NCI-H524 (cell line): ENCODE measurements around the gene CIZ1.

Source experiments
- DNase-seq, 2 experiments: peaks; one replicate each; lab custom pipeline; 2025; lab: John Stamatoyannopoulos, UW

The CIZ1 gene

GRCh38 chr9:128163027-128163515 lies 28.3 kb downstream of the CIZ1 start:
- DNase-seq, result no peak

- DNase-seq, result no peak
Measured at GRCh38 chr9:128162215-128163026, 29.0 kb downstream of the CIZ1 start.

- DNase-seq, result no peak
Measured at GRCh38 chr9:128161215-128161902, 30.0 kb downstream of the CIZ1 start.

- DNase-seq, result peak; percentile 21 to 54
Measured at GRCh38 chr9:128160603-128160987, 30.8 kb downstream of the CIZ1 start.

- peak; percentile 94 to 96 for DNase-seq
Measured at GRCh38 chr9:128159784-128160602, 31.4 kb downstream of the CIZ1 start, which contains the start of gene BBLN. Gene BBLN (plus strand): TSS chr9:128160265. CDS start chr9:128160408, 143 bp downstream.

- DNase-seq, result no peak
Measured at GRCh38 chr9:128159522-128159783, 31.9 kb downstream of the CIZ1 start.

- no peak for DNase-seq
Measured at GRCh38 chr9:128155736-128156500, 35.5 kb downstream of the CIZ1 start.

GRCh38 chr9:128153947-128154695 lies 37.3 kb downstream of the CIZ1 start:
- no peak for DNase-seq

GRCh38 chr9:128153060-128153946 lies 38.1 kb downstream of the CIZ1 start:
- no peak for DNase-seq

- DNase-seq, result no peak
Measured at GRCh38 chr9:128152133-128153059, 39.0 kb downstream of the CIZ1 start.

- DNase-seq, result no peak
Measured at GRCh38 chr9:128151309-128152132, 39.9 kb downstream of the CIZ1 start.

GRCh38 chr9:128150594-128151308 lies 40.6 kb downstream of the CIZ1 start:
- DNase-seq, result peak in 1 of 2 experiments; percentile 69

- DNase-seq, result no peak
Measured at GRCh38 chr9:128149951-128150593, 41.3 kb downstream of the CIZ1 start.

GRCh38 chr9:128149001-128149701 lies 42.2 kb downstream of the CIZ1 start, which contains the start of gene LCN2:
Gene LCN2 (plus strand): TSS chr9:128149453. CDS start chr9:128149526, 73 bp downstream.
- no peak for DNase-seq

GRCh38 chr9:128148509-128149000 lies 42.8 kb downstream of the CIZ1 start:
- no peak for DNase-seq

- DNase-seq, result no peak
Measured at GRCh38 chr9:128146591-128147120, 44.7 kb downstream of the CIZ1 start.
